ENCODE results near the gene PSMB10. TPM values are rescaled to one million over a fixed set of nuclear protein-coding genes. Genes with fewer than 3 reads are reported as not detected.

Gene PSMB10
- total RNA-seq, 1 experiment from 2014 or later = 41.0 TPM

DNA sequence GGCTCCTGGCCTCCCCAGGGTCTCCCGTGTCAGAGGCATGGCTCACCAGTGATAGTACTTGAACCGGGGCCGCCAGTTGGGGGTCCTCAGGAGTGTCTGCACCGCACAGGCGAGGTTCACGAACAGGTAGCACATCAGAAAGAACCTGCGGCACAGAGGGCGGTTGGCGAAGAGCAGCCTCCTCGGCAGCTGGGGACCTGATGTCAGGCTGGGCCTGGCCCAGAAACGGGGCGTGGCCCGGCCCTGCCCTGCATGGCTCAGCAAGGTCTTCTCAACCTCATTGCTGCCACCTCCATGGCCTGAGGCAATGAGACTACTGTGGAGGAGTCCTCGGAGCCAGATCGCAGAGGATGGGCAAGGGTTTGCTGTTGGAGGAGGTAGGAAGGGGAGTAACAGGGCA lies 11.4 kb upstream of the PSMB10 start:
- Histone ChIP-seq H3K9me2 (ENCODE audit: insufficient read depth) (no peaks in the 10 kb centered on the region), H3K36me3 (ENCODE audit: control insufficient read depth in 1 of 2, insufficient read depth in 2 of 2, low read length in 2 of 2) (peaks cover 4 to 14% of the 10 kb centered on the region in 2 experiments; a peak in 2 of 4 replicates), H3K79me2 (ENCODE audit: insufficient read depth, low read length) (no peaks in the 10 kb centered on the region), H2AFZ (ENCODE audit: low read depth, low read length, poor library complexity, severe bottlenecking) (no peak overlapping the region), H4K20me1 (ENCODE audit: insufficient read depth) (no peaks in the 10 kb centered on the region), H3K9ac (ENCODE audit: low read length) (no peak overlapping the region), H3K4me3 (replicated peaks in 1 of 2; ENCODE audit: low read depth in 1 of 2, low read length in 2 of 2) (no peak overlapping the region), H3K27ac (ENCODE audit: low read depth, low read length) (no peak overlapping the region), H3K9me3 (ENCODE audit: control insufficient read depth in 1 of 2, insufficient read depth in 1 of 2, low read depth in 1 of 2, low read length in 2 of 2) (no peaks in the 10 kb centered on the region), H3K27me3 (ENCODE audit: insufficient read depth, low read length) (no peaks in the 10 kb centered on the region), H3K4me1 (ENCODE audit: control insufficient read depth in 1 of 2, insufficient read depth in 2 of 2, low read length in 2 of 2) (no peaks in the 10 kb centered on the region), H3K4me2 (ENCODE audit: low read length) (no peak overlapping the region)
- RAD21 ChIA-PET (ENCODE audit: low non-redundant PET in 1 of 2, low total read pairs in 2 of 2, uncharacterized antibody in 2 of 2, unreplicated experiment in 2 of 2) = no interaction called here
- DNase-seq (ENCODE audit: low read depth, low spot score) = no peak
- CTCF ChIA-PET = no interaction called here
- TF ChIP-seq ZNF274 (IDR thresholded peaks at IDR 0.05; ENCODE audit: low read depth, low read length) (no peak), ZFX (IDR thresholded peaks at IDR 0.05) (no peak), MAX (IDR thresholded peaks at IDR 0.05) (no peak)
- POLR2A ChIA-PET = interaction anchor here (1.3 kb wide), 1 partner anchor 12 kb away, joined by 3 read pairs; no protein-coding TSS in a partner anchor
- ATAC-seq = peak; percentile 9; the same call in 1 of the 2 replicates
- intact Hi-C loops (cut with micrococcal nuclease) = no loop called here
- BruUV-seq (replicated peaks) = no TSS peak

GRCh38 chr16:67946966-67947558 lies 10.4 kb upstream of the PSMB10 start:
- RAD21 ChIA-PET (ENCODE audit: low non-redundant PET in 1 of 2, low total read pairs in 2 of 2, uncharacterized antibody in 2 of 2, unreplicated experiment in 2 of 2) = no interaction called here
- POLR2A ChIA-PET = no interaction called here

More at GRCh38 chr16:67946966-67947558, 10.4 kb upstream of the PSMB10 start:
- no peaks in the 10 kb centered on the region for H3K9me3 ChIP-seq (ENCODE audit: control insufficient read depth in 1 of 2, insufficient read depth in 1 of 2, low read depth in 1 of 2, low read length in 2 of 2)
- H2AFZ ChIP-seq (ENCODE audit: low read depth, low read length, poor library complexity, severe bottlenecking) = no peak overlapping the region
- DNase-seq (ENCODE audit: low read depth, low spot score) (no peak), ATAC-seq (no peak)
- no peaks in the 10 kb centered on the region for H3K79me2 ChIP-seq (ENCODE audit: insufficient read depth, low read length)
- no peak overlapping the region for H3K9ac ChIP-seq (ENCODE audit: low read length)
- intact Hi-C loops (cut with micrococcal nuclease) = no loop called here
- TF ChIP-seq ZNF274 (IDR thresholded peaks at IDR 0.05; ENCODE audit: low read depth, low read length) (no peak), CEBPB (IDR thresholded peaks at IDR 0.05; ENCODE audit: low read depth) (no peak), RAD21 (IDR thresholded peaks at IDR 0.05; ENCODE audit: low read depth) (no peak), POLR2AphosphoS5 (IDR thresholded peaks at IDR 0.05; ENCODE audit: low read depth, low read length) (no peak; the same call in 1 of the 2 replicates), ELF1 (IDR thresholded peaks at IDR 0.05; ENCODE audit: borderline replicate concordance, low read depth) (no peak), JUND (IDR thresholded peaks at IDR 0.05) (no peak)
- TF ChIP-seq, protein P1, sequence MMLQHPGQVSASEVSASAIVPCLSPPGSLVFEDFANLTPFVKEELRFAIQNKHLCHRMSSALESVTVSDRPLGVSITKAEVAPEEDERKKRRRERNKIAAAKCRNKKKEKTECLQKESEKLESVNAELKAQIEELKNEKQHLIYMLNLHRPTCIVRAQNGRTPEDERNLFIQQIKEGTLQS (IDR thresholded peaks at IDR 0.05) = no peak
- H3K4me1 ChIP-seq (ENCODE audit: control insufficient read depth in 1 of 2, insufficient read depth in 2 of 2, low read length in 2 of 2) = peaks cover 0 to 2% of the 10 kb centered on the region in 2 experiments; a peak in 1 of 4 replicates
- H3K27me3 ChIP-seq (ENCODE audit: insufficient read depth, low read length) = no peaks in the 10 kb centered on the region
- peaks cover 4 to 17% of the 10 kb centered on the region in 2 experiments; a peak in 2 of 4 replicates for H3K36me3 ChIP-seq (ENCODE audit: control insufficient read depth in 1 of 2, insufficient read depth in 2 of 2, low read length in 2 of 2)
- no peak overlapping the region for H3K4me2 ChIP-seq (ENCODE audit: low read length)
- H3K27ac ChIP-seq (ENCODE audit: low read depth, low read length) = no peak overlapping the region
- H3K9me2 ChIP-seq (ENCODE audit: insufficient read depth) = no peaks in the 10 kb centered on the region
- CTCF ChIA-PET = interaction anchor here (0.5 kb wide), 1 partner anchor 134 kb away, joined by 3 read pairs; no protein-coding TSS in a partner anchor
- H3K4me3 ChIP-seq (replicated peaks in 1 of 2; ENCODE audit: low read depth in 1 of 2, low read length in 2 of 2) = no peak overlapping the region
- no TSS peak for BruUV-seq (replicated peaks)
- H4K20me1 ChIP-seq (ENCODE audit: insufficient read depth) = no peaks in the 10 kb centered on the region

Data from HCT116 (cell line).